ENCODE data around the gene NUBPL.

NUBPL gene

GRCh38 chr14:31712244-31713127, 151.3 kb downstream of the NUBPL start:
- TF ChIP-seq POLR2A (IDR thresholded peaks at IDR 0.05; ENCODE audit: extremely low read depth, insufficient read length) (no peak), CTCF (IDR thresholded peaks at IDR 0.05; ENCODE audit: low read depth, low read length) (no peak), MYC (IDR thresholded peaks at IDR 0.05; ENCODE audit: low read depth, low read length) (no peak), MAX (IDR thresholded peaks at IDR 0.05; ENCODE audit: low read depth, low read length) (no peak)
- no peak for DNase-seq (ENCODE audit: low read depth)
- H3K4me3 ChIP-seq (ENCODE audit: low read depth, low read length) = no peak overlapping the region

GRCh38 chr14:31716208-31716607, 155.0 kb downstream of the NUBPL start:
- no peak for DNase-seq (ENCODE audit: low read depth)
- TF ChIP-seq POLR2A (IDR thresholded peaks at IDR 0.05; ENCODE audit: extremely low read depth, insufficient read length) (no peak), MYC (IDR thresholded peaks at IDR 0.05; ENCODE audit: low read depth, low read length) (no peak), MAX (IDR thresholded peaks at IDR 0.05; ENCODE audit: low read depth, low read length) (no peak), CTCF (IDR thresholded peaks at IDR 0.05; ENCODE audit: low read depth, low read length) (no peak)
- no peak overlapping the region for H3K4me3 ChIP-seq (ENCODE audit: low read depth, low read length)

- no peak overlapping the region for H3K4me3 ChIP-seq (ENCODE audit: low read depth, low read length)
- DNase-seq (ENCODE audit: low read depth) = no peak
- TF ChIP-seq CTCF (IDR thresholded peaks at IDR 0.05; ENCODE audit: low read depth, low read length) = no peak
Observed at GRCh38 chr14:31717294-31718085, 156.3 kb downstream of the NUBPL start.

- TF ChIP-seq POLR2A (IDR thresholded peaks at IDR 0.05; ENCODE audit: extremely low read depth, insufficient read length) (no peak), MAX (IDR thresholded peaks at IDR 0.05; ENCODE audit: low read depth, low read length) (no peak), MYC (IDR thresholded peaks at IDR 0.05; ENCODE audit: low read depth, low read length) (no peak), CTCF (IDR thresholded peaks at IDR 0.05; ENCODE audit: low read depth, low read length) (no peak)
- no peak for DNase-seq (ENCODE audit: low read depth)
- no peak overlapping the region for H3K4me3 ChIP-seq (ENCODE audit: low read depth, low read length)
Observed at GRCh38 chr14:31718585-31718984, 157.4 kb downstream of the NUBPL start.

GRCh38 chr14:31718985-31719384, 157.8 kb downstream of the NUBPL start:
- DNase-seq (ENCODE audit: low read depth) = no peak
- no peak overlapping the region for H3K4me3 ChIP-seq (ENCODE audit: low read depth, low read length)
- TF ChIP-seq CTCF (IDR thresholded peaks at IDR 0.05; ENCODE audit: low read depth, low read length) (no peak), POLR2A (IDR thresholded peaks at IDR 0.05; ENCODE audit: extremely low read depth, insufficient read length) (no peak), MYC (IDR thresholded peaks at IDR 0.05; ENCODE audit: low read depth, low read length) (no peak), MAX (IDR thresholded peaks at IDR 0.05; ENCODE audit: low read depth, low read length) (no peak)
